HG02943 (cell line): Measurements from ENCODE around the gene SOX13.

Experiments
- ATAC-seq: cut with Tn5 transposase; IDR thresholded peaks from one replicate; pipeline ENCODE4 v1.9.1; 2021; ENCODE audit warnings: mild to moderate bottlenecking, low read depth, moderate library complexity; ENCODE audit not compliant: unreplicated experiment

SOX13 gene

GRCh38 chr1:204103431-204103741 lies 30.5 kb downstream of the SOX13 start:
- no peak for ATAC-seq

- ATAC-seq = no peak
Observed at GRCh38 chr1:204104331-204105130, 31.6 kb downstream of the SOX13 start.

- ATAC-seq = no peak
Observed at GRCh38 chr1:204105131-204105515, 32.2 kb downstream of the SOX13 start.

- ATAC-seq = no peak
Observed at GRCh38 chr1:204106825-204107224, 33.9 kb downstream of the SOX13 start.

- ATAC-seq = no peak
Observed at GRCh38 chr1:204107892-204108291, 35.0 kb downstream of the SOX13 start.

- no peak for ATAC-seq
Observed at GRCh38 chr1:204108312-204109141, 35.6 kb downstream of the SOX13 start.

- ATAC-seq = no peak
Observed at GRCh38 chr1:204110894-204111633, 38.1 kb downstream of the SOX13 start.

GRCh38 chr1:204112876-204113730 lies 40.2 kb downstream of the SOX13 start:
- ATAC-seq = no peak

GRCh38 chr1:204113896-204114295 lies 41.0 kb downstream of the SOX13 start:
- ATAC-seq = no peak

- ATAC-seq = no peak
Observed at GRCh38 chr1:204114606-204115005, 41.7 kb downstream of the SOX13 start.

GRCh38 chr1:204115116-204115515 lies 42.2 kb downstream of the SOX13 start:
- no peak for ATAC-seq

- no peak for ATAC-seq
Observed at GRCh38 chr1:204116539-204116938, 43.6 kb downstream of the SOX13 start.

GRCh38 chr1:204121840-204122555 lies 49.1 kb downstream of the SOX13 start:
- no peak for ATAC-seq

- ATAC-seq = no peak
Observed at GRCh38 chr1:204123376-204123775, 50.5 kb downstream of the SOX13 start.

GRCh38 chr1:204124639-204125038 lies 51.7 kb downstream of the SOX13 start:
- ATAC-seq = no peak

- no peak for ATAC-seq
Observed at GRCh38 chr1:204125759-204126351, 52.9 kb downstream of the SOX13 start.

GRCh38 chr1:204126386-204126785 lies 53.5 kb downstream of the SOX13 start:
- ATAC-seq = no peak

GRCh38 chr1:204126956-204127355 lies 54.0 kb downstream of the SOX13 start:
- no peak for ATAC-seq

GRCh38 chr1:204127597-204128242 lies 54.8 kb downstream of the SOX13 start:
- no peak for ATAC-seq
